Ascending aorta (tissue), 2 donors: Measurements from ENCODE around the gene YPEL2. TPM values are rescaled to one million over a fixed set of nuclear protein-coding genes. Genes with fewer than 3 reads are reported as not detected.

ENCODE experiments used
- DNase-seq, 2 donors: peaks; one replicate each; pipeline ENCODE4 v3.0.0-alpha.2; 2019; ENCODE audit warnings: low spot score in 2 of 2
- H3K27ac ChIP-seq, 2 donors: fragments of 200-600 bp; sonication (generic); one replicate each; pipeline ENCODE4 v1.5.1; 2016 to 2017; ENCODE audit warnings: mild to moderate bottlenecking in 1 of 2
- H3K27me3 ChIP-seq: fragments of 200-600 bp; sonication (generic); one replicate; pipeline ENCODE4 v1.5.1; 2017
- H3K36me3 ChIP-seq, 2 donors: fragments of 200-600 bp; sonication (generic); one replicate each; pipeline ENCODE4 v1.5.1; 2016
- H3K4me1 ChIP-seq, 2 donors: fragments of 200-600 bp; sonication (generic); one replicate each; pipeline ENCODE4 v1.5.1; 2016 to 2017; ENCODE audit warnings: mild to moderate bottlenecking in 1 of 2
- H3K4me3 ChIP-seq, 2 donors: fragments of 200-600 bp; sonication (generic); one replicate each; pipeline ENCODE4 v1.5.1; 2016 to 2017; ENCODE audit warnings: mild to moderate bottlenecking in 1 of 2
- H3K9me3 ChIP-seq, 2 donors: fragments of 200-600 bp; sonication (generic); one replicate each; pipeline ENCODE4 v1.5.1; 2016
- intact Hi-C: fragments of 100-400 bp; cut with DNase I; formaldehyde crosslinking; loops from one replicate; pipeline ENCODE4 v1.15.1; 2023
- total RNA-seq: library from RNA; depleted of rRNA; stranded (reverse); fragments of >200 nt; gene quantifications from one replicate; pipeline ENCODE4 v1.1.0, GENCODE V29; 2016
- TF ChIP-seq, protein P1 (sequence below), 3 experiments: fragments of 200-600 bp in 2 of 3; fragments of 450-650 bp in 1 of 3; sonication (generic) in 2 of 3; IDR thresholded peaks; one replicate each; pipeline ENCODE4 v1.5.1; 2016 to 2019; ENCODE audit warnings: antibody characterized with exemption in 3 of 3, mild to moderate bottlenecking in 1 of 3, moderate library complexity in 1 of 3

The YPEL2 gene
- total RNA-seq, 1 donor from 2014 or later: 10.5 TPM

DNA sequence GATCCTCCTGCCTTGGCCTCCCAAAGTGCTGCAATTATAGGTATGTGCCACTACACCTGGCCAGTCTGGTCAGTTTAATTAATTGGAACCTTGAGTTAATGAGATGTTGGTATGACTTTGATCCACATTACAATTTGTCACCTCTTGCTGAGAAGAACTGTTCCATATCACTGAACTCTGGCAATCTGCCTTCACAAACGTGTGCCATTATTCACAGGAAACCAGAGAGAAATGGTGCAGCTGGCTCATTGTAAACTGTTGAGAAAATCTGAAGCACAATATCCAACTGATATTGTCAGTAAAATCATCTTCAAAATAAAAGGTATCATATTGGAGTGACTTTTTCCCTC lies 39.3 kb upstream of the YPEL2 start:
- Histone ChIP-seq H3K36me3 (no peaks in the 10 kb centered on the region), H3K9me3 (no peaks in the 10 kb centered on the region), H3K27me3 (no peaks in the 10 kb centered on the region), H3K27ac (no peak overlapping the region), H3K4me3 (no peak overlapping the region), H3K4me1 (no peaks in the 10 kb centered on the region)
- intact Hi-C loops: no loop called here
- TF ChIP-seq, protein P1, sequence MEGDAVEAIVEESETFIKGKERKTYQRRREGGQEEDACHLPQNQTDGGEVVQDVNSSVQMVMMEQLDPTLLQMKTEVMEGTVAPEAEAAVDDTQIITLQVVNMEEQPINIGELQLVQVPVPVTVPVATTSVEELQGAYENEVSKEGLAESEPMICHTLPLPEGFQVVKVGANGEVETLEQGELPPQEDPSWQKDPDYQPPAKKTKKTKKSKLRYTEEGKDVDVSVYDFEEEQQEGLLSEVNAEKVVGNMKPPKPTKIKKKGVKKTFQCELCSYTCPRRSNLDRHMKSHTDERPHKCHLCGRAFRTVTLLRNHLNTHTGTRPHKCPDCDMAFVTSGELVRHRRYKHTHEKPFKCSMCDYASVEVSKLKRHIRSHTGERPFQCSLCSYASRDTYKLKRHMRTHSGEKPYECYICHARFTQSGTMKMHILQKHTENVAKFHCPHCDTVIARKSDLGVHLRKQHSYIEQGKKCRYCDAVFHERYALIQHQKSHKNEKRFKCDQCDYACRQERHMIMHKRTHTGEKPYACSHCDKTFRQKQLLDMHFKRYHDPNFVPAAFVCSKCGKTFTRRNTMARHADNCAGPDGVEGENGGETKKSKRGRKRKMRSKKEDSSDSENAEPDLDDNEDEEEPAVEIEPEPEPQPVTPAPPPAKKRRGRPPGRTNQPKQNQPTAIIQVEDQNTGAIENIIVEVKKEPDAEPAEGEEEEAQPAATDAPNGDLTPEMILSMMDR (IDR thresholded peaks at IDR 0.05): no peak
- DNase-seq: no peak

DNA sequence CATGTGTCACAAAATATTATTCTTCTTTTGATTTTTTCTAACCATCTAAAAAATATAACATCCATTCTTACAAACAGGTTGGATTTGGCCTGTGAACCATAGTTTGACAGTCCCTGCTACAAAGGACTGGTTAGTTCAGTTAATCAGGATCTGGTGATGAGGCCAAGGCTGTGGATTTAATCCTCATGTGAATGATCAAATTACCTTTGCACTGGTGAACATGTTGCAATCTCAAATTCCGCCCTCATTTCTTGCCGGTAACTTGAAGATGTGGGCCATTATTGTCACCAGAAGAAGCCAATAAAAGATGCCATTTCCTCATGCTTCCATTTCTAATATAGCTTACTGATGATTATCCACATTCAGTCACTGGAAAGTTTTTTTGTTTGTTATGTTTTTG lies 35.3 kb upstream of the YPEL2 start:
- Histone ChIP-seq H3K4me1 (no peaks in the 10 kb centered on the region), H3K9me3 (no peaks in the 10 kb centered on the region), H3K4me3 (no peak overlapping the region), H3K27me3 (no peaks in the 10 kb centered on the region), H3K27ac (no peak overlapping the region), H3K36me3 (no peaks in the 10 kb centered on the region)
- TF ChIP-seq, protein P1 (IDR thresholded peaks at IDR 0.05): no peak
- intact Hi-C loops: no loop called here
- no peak for DNase-seq

- intact Hi-C loops: no loop called here
- Histone ChIP-seq H3K27ac (no peak overlapping the region), H3K4me3 (no peak overlapping the region), H3K27me3 (no peaks in the 10 kb centered on the region), H3K36me3 (no peaks in the 10 kb centered on the region), H3K9me3 (no peaks in the 10 kb centered on the region), H3K4me1 (no peaks in the 10 kb centered on the region)
- TF ChIP-seq, protein P1 (IDR thresholded peaks at IDR 0.05): no peak
- DNase-seq: no peak
These were observed 32.9 kb upstream of the YPEL2 start for GRCh38 chr17:59298521-59298920.

DNA sequence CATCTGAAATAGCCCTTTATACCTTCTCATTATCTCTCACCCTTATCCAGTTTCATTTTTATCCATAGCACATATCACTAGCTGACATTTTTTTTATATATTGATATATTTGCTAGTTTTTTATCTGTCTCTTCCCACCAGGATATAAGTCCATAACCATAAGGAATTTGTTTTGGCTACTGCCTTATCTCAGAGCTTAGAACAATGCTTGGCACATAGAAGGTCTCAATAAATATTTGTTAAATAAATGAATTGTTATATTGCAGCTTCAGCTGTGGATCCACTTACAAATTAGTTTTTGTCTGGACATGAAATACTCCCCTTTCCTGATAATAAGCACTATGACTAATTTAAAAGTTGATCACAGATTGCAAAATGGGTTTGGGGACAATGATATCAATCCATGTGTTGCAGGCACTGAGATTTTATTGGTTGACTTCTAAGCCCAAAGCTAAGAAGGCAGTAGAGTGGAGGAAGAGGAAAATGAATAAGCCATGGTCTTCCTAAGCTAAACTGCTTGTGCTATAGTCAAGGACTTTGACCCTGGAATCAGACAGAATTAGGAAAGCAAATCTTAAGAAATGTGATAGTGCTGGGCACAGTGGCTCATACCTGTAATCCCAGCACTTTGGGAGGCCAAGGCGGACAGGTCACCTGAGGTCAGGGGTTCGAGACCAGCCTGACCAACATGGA lies 31.9 kb upstream of the YPEL2 start:
- no peak overlapping the region for H3K4me3 ChIP-seq
- TF ChIP-seq, protein P1 (IDR thresholded peaks at IDR 0.05): no peak
- no peaks in the 10 kb centered on the region for H3K4me1 ChIP-seq
- no peak for DNase-seq
- H3K9me3 ChIP-seq: no peaks in the 10 kb centered on the region
- intact Hi-C loops: no loop called here
- H3K36me3 ChIP-seq: no peaks in the 10 kb centered on the region
- no peaks in the 10 kb centered on the region for H3K27me3 ChIP-seq
- H3K27ac ChIP-seq: no peak overlapping the region

DNA sequence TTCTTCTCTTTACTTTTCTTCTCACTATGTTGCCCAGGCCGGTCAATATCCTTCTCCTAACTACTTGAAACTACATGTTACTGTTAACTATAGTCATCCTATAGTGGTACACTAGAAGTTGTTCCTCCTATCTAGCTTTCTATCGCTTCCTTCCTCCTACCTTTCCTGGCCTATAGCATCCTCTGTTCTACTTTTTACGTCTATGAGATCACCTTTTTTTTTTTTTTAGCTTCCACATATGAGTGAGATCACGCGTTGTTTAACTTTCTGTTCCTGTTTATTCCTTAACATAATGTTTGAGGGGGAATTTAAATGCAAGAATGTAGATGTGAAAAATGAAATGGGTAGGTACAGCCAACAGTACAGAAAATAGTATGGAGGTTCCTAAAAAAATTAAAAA lies 30.5 kb upstream of the YPEL2 start:
- H3K9me3 ChIP-seq: no peaks in the 10 kb centered on the region
- TF ChIP-seq, protein P1 (IDR thresholded peaks at IDR 0.05): no peak
- no peak overlapping the region for H3K27ac ChIP-seq
- no peaks in the 10 kb centered on the region for H3K36me3 ChIP-seq
- H3K4me3 ChIP-seq: no peak overlapping the region
- intact Hi-C loops: no loop called here
- no peak for DNase-seq
- H3K4me1 ChIP-seq: no peaks in the 10 kb centered on the region
- H3K27me3 ChIP-seq: no peaks in the 10 kb centered on the region

DNA sequence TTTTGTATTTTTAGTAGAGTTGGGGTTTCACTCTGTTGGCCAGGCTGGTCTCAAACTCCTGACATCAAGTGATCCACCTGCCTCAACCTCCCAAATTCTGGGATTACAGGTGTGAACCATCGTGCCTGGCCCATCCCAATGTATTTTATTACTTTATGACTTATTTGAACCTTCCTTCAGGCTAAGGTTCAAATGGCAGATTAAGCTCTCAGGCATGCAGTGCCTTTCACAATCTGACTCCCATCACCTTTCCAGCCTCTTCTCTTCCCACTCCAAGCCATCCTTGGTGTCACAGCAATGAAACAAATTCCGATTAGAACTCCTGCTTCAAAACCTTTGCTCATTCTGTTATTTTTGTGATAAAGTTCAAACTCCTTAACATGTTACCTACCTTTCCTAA lies 26.6 kb upstream of the YPEL2 start:
- H3K27ac ChIP-seq: no peak overlapping the region
- H3K36me3 ChIP-seq: no peaks in the 10 kb centered on the region
- no peak overlapping the region for H3K4me3 ChIP-seq
- no peak for DNase-seq
- H3K27me3 ChIP-seq: no peaks in the 10 kb centered on the region
- H3K9me3 ChIP-seq: no peaks in the 10 kb centered on the region
- H3K4me1 ChIP-seq: no peaks in the 10 kb centered on the region
- intact Hi-C loops: no loop called here
- TF ChIP-seq, protein P1 (IDR thresholded peaks at IDR 0.05): no peak
